GM19438 (cell line): ENCODE data around the gene DNA2.
"Not testable (repeated sequence)": the region's sequence is repeated elsewhere in the genome, so short reads cannot be mapped to it uniquely, and the experiment has no call there.

Experiments
- ATAC-seq: cut with Tn5 transposase; IDR thresholded peaks from one replicate; pipeline ENCODE4 v1.9.1; 2021; ENCODE audit warnings: low read depth; ENCODE audit not compliant: unreplicated experiment

Gene DNA2, protein sequence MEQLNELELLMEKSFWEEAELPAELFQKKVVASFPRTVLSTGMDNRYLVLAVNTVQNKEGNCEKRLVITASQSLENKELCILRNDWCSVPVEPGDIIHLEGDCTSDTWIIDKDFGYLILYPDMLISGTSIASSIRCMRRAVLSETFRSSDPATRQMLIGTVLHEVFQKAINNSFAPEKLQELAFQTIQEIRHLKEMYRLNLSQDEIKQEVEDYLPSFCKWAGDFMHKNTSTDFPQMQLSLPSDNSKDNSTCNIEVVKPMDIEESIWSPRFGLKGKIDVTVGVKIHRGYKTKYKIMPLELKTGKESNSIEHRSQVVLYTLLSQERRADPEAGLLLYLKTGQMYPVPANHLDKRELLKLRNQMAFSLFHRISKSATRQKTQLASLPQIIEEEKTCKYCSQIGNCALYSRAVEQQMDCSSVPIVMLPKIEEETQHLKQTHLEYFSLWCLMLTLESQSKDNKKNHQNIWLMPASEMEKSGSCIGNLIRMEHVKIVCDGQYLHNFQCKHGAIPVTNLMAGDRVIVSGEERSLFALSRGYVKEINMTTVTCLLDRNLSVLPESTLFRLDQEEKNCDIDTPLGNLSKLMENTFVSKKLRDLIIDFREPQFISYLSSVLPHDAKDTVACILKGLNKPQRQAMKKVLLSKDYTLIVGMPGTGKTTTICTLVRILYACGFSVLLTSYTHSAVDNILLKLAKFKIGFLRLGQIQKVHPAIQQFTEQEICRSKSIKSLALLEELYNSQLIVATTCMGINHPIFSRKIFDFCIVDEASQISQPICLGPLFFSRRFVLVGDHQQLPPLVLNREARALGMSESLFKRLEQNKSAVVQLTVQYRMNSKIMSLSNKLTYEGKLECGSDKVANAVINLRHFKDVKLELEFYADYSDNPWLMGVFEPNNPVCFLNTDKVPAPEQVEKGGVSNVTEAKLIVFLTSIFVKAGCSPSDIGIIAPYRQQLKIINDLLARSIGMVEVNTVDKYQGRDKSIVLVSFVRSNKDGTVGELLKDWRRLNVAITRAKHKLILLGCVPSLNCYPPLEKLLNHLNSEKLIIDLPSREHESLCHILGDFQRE

DNA sequence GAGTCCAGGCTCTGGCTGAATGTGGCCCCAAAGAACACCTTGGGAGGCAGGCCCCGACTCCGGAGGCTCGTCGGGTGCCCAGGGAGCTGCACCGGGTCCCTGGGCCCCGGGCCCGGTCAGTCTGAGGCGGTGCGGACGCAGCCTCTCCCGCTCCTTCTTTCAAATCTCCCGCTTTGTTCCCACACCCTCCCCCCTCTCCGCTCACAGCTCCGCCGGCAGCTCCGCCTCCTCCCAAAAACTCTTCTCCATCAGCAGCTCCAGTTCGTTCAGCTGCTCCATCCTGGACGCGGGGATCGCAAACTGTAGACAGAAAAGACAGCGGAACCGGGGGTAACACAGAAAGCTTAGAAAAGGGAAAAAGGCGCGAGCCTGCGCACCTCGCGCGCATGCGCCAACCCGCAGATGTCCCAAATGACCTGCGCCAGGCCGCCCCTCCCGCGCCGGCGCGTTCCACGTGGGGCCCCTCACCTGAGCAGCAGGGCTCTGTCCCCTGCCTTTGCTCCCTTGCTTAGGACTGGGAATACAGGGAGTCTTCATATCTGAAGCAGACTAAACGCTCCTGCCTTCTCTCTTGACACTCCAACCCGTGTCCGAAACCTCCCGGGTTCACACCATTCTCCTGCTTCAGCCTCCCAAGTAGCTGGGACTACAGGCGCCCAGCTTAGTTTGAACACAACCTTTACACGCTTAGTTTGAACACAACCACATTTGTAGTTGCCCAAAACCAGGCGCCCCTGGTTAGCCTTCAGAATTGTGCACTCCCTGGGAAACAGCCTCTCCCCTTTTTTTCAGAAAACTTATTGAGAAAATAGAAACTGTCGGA is at the start of gene DNA2:
Gene DNA2 (minus strand): TSS at position 388 of the 823 bp plus-strand sequence. CDS start 109 bp downstream, at position 279.
- peak; percentile 85 for ATAC-seq

DNA sequence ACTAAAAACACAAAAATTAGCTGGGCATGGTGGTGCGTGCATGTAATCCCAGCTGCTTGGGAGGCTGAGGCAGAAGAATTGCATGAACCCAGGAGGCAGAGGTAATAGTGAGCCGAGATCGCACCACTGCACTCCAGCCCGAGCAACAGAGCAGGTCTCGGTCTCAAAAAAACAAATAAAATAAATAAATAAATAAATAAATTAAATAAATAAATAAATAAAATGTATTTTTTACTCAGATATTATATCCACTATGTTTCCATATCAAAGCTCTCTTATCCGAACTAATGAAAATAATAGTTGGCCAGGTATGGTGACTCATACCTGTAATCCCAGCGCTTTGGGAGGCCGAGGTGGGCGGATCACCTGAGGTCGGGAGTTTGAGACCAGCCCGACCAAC is 46.8 kb upstream of the DNA2 start:
- not testable (repeated sequence) for ATAC-seq

DNA sequence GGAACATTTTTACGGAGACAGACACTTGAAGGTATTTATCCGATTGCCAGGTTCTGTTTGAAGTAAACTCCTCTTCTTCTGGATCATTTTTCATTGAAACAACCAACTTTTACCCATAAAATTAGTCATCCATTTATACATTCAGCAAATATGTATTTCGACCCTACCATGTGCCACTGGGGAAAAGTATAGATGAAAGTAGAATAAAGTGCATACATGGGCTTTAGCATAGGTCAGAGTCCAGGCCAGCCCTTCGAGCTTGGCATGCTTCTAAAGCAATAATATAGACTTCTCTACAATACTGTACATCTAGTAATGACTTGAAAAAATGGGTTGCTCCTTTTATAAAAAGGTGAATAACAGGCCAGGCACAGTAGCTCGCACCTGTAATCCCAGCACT is 45.4 kb upstream of the DNA2 start:
- ATAC-seq: no peak

DNA sequence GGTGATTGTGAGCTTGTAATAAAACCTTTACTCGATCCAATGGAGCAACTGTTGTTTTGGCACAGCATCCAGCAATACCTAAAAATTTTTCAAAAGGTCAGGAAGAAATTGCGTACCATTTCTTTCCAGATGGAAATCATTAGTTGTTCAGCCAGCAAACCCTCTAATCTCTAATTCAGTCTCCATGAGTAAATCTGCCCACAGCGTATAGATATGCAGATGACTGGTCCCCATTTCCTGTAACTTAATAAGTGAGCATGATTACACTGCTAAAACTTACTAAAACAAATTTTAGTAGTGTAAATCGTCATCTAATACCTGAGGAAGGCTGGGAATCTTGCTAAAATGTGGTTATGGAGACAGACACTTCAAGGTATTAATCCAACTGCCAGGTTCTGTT is 45.0 kb upstream of the DNA2 start:
- ATAC-seq: no peak

DNA sequence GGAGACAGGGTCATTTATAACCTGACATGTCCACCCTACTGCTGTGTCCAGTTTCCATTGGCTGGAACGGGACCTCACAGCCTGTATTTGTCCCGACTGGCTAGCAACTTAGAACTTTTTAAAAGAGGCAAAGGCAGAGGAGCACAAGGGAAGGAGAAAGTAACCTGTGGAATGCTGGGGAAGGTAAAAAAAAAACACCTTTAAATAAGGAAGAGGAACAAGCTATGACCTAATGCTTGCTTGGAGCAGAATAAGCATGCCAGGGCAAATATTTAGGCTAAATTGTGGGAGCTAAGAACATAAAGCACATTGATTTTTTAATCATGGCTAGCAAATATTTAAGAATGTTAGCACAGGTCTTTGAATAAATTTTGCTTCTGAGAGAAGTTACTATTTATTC is 44.4 kb upstream of the DNA2 start:
- not testable (repeated sequence) for ATAC-seq

DNA sequence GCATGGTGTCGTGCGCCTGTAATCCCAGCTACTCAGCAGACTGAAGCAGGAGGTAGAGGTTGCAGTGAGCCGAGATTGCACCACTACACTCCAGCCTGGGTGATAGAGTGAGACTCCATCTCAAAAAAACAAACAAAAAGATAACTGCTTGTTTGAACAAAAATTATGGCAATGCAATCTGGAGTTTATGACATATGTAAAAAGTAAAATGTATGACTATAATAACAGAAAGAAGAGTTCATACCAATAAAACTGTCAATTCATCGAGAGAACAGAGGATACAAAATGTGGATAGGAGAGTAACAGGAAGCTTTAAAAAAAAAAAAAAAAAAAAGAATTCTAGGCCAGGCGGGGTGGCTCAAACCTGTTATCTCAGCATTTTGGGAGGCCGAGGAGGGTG is 36.3 kb upstream of the DNA2 start:
- ATAC-seq: no peak

DNA sequence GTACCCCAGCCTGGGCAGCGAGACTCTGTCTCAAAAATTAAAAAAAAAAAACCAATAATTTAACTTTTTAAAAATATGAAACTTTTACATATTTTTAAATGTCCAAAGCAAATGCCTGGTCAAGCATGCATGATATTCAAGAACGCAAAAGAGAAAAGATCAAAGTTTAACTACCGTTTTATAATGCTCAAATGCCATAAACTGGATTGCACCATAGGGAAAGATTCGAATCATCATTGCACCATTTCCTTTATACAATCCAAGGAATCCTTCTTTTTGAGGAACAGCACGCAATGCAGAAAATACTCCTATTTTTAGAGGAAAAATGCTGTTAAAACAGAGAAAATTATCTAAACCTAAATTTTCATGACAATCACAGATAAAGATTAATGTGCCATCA is 34.6 kb upstream of the DNA2 start:
- no peak for ATAC-seq

DNA sequence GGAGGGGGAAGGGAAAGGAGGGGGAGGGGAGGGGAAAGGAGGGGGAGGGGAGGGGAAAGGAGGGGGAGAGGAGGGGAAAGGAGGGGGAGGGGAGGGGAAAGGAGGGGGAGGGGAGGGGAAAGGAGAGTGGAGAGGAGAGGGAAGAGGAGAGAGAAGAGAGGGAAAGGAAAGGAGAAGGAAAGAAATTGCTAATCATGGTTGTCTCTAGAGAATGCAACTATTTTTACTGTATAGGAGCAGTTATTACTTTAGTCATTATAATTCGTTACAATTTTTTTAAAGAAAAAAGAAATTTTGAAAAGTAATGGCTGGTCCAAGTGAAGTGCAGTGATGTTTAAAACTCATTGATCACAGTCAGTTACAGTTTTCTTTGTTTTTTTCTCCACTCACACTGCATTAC is 31.1 kb upstream of the DNA2 start:
- no peak for ATAC-seq

DNA sequence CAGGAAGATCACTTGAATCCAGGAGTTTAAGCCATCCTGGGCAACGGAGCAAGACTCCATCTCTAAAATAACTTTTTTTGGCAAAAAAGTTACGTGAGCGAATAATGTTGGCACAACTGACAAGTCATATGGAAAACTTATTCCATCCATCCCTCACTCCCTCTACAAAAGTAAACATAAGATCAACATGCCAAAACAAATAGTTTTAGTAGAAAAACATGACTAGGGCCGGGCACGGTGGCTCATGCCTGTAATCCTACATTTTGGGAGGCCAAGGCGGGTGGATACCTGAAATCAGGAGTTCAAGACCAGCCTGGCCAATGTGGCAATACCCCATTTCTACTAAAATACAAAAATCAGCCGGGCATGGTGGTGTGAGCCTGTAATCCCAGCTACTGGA is 29.9 kb upstream of the DNA2 start:
- no peak for ATAC-seq

DNA sequence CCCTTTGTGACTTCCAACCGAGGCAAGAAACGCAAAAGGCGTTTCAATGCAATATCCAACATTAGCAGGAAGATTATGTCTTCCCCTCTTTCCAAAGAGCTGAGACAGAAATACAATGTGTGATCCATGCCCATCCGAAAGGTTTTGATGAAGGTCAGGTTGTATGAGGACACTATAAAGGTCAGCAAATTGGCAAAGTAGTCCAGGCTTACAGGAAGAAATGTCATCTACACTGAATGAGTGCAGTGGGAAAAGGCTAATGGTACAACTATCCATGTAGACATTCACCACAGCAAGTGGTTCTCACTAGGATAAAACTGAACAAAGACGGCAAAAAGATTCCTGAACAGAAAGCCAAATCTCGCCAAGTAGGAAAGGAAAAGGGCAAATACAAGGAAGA is 27.8 kb upstream of the DNA2 start:
- ATAC-seq: no peak

DNA sequence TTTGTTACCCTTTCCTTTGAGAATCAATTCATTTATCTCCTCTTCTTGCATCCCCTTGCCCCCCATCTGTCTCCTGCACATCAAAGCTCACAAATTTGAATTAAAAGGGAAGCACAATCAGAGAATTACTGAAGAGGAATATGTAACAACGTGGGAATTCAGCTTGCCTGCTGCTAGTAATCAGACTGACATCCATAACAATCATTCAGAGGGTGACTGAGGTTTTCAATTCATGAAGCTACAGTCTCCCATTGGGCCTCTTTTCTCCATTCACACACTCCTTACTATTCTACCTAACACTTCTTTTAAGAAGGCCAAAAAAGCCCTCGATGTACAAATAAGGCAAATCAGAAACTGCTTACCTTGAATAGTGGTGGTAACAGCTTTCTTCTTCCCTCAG is 24.3 kb upstream of the DNA2 start:
- ATAC-seq: no peak

DNA sequence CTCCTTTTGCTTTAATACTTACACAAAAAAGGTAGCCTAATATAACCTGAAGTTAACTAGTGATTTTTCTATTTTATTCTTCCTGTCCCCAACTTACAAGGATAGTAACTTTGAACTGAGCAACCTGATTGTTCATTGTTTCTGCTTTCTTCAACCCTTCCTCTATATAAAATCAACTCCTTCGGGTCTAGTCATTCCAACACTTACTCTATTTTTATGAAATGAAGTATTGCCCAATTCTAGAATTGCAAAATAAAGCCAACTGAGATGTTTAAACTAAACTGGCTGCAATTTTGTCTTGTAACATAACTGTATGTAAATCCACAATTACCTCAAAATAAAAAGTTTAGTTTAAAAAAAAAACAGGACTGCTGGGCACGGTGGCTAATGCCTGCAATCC is 20.3 kb upstream of the DNA2 start:
- ATAC-seq: no peak

DNA sequence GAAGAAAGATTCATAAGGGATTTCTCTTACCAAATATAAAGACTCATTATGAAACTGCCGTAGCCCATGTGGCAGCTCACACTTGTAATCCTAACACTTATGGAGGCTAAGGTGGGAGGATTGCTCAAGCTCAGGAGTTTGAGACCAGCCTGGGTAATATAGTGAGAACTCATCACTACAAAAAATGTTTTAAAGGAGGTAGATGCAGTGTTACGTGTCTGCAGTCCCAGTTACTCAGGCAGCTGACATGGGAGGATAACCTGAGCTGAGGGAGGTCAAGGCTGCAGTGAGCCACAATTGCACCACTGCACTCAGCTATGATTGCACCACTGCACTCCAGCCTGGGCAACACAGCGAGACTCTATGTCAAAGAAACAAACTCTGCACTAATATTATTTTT is 18.1 kb upstream of the DNA2 start:
- ATAC-seq: no peak

DNA sequence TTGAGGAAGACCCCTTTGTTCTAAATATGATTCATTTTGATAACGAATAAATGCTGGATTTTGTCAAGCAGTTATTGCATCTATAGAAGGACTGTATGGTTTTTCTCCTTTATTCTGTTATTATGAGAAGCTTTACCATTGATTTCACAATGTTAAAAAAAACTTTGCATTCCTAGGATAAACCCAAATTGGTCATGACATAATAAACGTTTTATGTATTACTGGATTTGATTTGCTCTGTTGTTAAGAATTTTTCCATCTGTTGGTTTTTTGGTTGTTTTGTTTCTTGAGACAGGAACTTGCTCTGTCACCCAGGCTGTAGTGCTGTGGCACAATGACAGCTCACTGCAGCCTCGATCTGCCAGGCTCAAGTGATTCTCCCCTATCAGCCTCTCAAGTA is 2.2 kb upstream of the DNA2 start:
- ATAC-seq: no peak

DNA sequence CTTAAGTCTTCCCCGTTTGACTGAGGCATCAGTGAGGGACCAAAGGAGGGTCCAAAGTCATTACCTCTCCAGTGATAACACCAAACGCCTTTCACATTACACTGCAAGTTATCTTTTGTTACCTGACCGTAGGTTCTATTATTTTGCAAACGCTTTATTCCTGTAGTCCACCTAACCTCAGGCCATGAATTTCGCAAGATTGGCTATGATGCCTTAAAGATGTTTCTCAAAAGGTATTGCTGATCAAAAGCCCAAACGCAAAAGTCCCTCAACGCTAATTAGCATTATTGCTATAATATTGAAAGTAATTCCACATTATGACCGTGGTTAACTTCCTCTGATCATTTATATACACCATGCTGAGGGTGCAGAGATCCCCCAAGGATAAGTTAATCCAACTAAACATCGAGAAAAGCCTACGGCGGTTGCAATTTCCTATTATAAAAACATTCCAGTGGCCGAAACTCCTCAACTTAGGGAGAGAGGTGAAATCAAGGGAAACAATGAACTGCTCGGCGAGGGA is 649 bp downstream of the DNA2 start:
- ATAC-seq: no peak

DNA sequence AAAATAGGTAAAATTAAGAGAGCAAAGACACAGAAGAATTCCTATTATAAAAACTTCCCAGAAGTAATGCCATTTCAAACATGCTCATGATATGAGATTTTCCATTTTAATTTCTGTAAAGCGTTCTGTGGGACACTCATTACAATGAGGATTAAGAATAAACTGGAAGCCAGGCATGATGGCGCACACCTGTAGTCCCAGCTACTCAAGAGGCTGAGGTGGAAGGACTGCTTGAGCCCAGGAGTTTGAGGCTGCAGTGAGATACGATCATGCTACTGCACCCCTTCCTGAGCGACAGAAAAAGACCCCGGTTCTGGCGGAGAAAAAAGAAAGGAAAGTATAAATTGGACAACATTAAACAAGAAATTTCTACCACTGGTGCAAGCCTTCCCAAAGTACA is 1.5 kb downstream of the DNA2 start:
- ATAC-seq: no peak

DNA sequence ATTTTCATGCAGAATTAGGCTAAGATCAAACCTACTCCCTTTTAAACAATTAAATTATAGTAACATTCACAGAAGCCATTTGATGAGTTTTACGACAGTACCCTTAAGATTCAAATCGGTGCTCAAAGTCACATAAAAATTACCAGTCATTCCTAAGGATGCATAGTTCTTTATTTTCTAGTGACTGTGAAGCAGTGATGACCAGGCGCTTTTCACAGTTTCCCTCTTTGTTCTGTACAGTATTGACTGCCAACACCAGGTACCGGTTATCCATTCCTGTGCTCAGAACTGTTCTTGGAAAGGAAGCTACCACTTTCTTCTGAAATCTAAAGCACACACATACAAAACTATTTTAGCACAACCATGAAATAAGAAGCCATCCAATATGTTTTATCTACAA is 1.9 kb downstream of the DNA2 start:
- no peak for ATAC-seq

DNA sequence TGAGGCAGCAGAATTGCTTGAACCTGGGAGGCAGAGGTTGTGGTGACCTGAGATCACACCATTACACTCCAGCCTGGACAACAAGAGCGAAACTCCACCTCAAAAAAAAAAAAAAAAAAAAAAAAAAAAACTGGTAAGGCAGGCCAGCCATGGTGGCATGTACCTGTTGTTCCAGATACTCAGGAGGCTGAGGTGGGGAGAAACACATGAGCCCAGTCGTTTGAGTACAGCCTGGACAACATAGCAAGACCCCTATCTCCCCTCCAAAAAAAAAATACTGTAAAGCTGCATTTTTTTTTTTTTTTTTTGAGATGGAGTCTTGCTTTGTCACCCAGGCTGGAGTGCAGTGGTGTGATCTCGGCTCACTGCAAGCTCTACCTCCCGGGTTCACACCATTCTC is 7.0 kb downstream of the DNA2 start:
- not testable (repeated sequence) for ATAC-seq

DNA sequence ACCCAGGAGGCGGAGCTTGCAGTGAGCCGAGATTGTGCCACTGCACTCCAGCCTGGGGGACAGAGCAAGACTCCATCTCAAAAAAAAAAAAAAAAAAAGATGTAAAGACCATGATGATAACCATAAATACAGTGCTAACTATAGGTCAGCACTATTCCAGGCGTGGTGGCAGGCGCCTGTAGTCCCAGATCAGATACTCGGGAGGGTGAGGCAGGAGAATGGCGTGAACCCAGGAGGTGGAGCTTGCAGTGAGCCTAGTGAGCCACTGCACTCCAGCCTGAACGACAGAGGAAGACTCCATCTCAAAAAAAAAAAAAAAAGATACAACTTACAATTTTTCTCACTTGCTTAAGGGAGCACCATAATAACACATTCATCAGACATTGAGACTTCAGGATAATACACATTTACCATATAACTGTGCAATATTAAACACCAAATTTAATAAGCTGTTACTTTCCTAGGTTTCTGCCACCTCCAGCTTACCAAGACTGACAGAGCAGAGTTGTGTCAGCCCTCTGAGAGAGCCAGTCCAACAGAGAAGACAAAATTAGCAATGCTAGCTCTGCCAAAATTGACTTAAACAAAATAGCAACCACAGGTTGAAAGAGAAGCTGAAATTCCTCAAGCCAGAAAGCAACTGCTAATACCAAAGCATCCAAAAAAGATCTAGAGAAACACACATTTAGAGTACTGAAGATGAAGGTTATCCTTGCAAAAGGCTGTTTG is 8.2 kb downstream of the DNA2 start:
- no peak for ATAC-seq

DNA sequence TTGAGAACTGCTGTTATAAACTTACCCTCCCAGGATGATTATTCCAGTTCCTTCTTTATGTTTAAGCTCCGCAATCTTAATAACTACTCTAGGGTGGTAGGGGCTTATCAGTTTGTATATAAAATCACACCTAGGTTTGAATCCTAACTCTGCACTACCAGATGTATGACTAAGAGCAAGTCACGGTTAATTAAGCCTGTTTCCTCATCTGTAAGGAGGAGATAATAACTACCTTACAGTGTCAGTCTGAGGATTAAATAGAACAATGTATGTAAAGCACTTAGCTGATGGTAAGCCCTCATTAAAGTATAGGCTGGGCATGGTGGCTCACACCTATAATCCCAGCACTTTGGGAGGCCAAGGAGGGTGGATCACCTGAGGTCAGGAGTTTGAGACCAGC is 9.2 kb downstream of the DNA2 start:
- no peak for ATAC-seq
